HL-60/S4 treated with phorbol 12-myristate 13-acetate at 8.2 ng/mL for 4 days and 3 days (cell line): ENCODE results near the gene EFNB1.

Experiments used
- in situ Hi-C: fragments of 300-500 bp; cut with MboI; formaldehyde crosslinking; loops from 2 replicates; pipeline ENCODE4 v1.15.0; 2022; ENCODE audit warnings: low sequenced_read_pairs

Gene EFNB1

GRCh38 chrX:68827256-68827655 is 1.6 kb upstream of the EFNB1 start:
- in situ Hi-C loops: loop anchor here (25.0 kb wide), 1 partner anchor 90 kb away; no protein-coding TSS in a partner anchor

- in situ Hi-C loops: loop anchor here (25.0 kb wide), 1 partner anchor 91 kb away; no protein-coding TSS in a partner anchor
Observed at GRCh38 chrX:68827848-68828624, 785 bp upstream of the EFNB1 start.

GRCh38 chrX:68829582-68830418 is 979 bp downstream of the EFNB1 start:
- in situ Hi-C loops: loop anchor here (25.0 kb wide), 1 partner anchor 92 kb away; no protein-coding TSS in a partner anchor

DNA sequence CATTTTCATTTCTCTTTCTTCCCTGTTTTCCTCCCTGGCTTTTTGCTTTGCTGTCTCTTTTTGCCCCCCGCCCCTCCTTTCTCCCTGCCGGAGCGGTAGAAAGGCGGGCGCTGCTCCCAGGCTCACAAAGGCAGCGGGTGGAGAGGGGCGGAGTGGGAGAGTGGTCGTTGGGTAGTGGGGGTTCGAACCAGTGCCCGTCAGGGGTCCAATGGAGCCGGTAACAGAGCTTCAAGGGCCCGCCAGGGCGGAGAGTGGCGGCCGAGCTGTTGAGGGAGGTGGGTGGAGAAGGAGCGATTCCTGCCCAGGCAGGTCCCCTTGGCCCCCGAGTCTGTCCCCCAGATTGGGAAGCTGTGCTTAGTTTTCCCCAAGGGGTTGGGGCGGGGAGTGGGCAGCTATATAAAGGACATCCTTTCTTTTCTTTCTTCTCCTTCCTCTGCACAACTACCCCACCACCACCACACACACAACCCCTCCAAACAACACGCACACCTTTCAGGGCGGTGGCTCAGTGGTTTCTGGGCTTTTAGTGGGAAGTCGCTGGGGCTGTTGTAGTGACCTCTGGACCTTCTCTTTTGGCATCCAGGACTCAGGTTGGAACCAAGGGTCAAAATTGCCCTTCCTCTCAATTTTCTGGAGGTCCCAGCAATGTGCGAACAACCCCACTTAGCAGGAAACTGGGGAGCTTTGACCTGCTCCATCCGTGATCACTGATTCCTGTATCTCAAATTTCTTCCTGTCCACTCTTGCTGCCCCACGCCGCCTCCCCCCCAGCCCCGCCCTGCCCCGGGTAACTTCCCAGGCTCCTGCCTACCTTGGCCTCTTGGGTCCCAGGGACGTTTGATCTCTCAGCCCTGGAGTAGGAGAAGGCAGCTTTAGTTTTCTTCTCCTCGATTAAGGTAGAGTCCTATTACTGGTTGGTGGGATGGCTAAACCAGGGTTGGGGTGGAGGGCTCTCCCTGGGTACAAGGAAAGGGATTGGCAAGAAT is 1.9 kb downstream of the EFNB1 start:
- in situ Hi-C loops: loop anchor here (25.0 kb wide), 1 partner anchor 93 kb away; no protein-coding TSS in a partner anchor

GRCh38 chrX:68831405-68832100 is 2.7 kb downstream of the EFNB1 start:
- in situ Hi-C loops: loop anchor here (25.0 kb wide), 1 partner anchor 94 kb away; no protein-coding TSS in a partner anchor

GRCh38 chrX:68832101-68832416 is 3.2 kb downstream of the EFNB1 start:
- in situ Hi-C loops: loop anchor here (25.0 kb wide), 1 partner anchor 95 kb away; no protein-coding TSS in a partner anchor

GRCh38 chrX:68832516-68833447 is 4.0 kb downstream of the EFNB1 start:
- in situ Hi-C loops: loop anchor here (25.0 kb wide), 1 partner anchor 95 kb away; no protein-coding TSS in a partner anchor

DNA sequence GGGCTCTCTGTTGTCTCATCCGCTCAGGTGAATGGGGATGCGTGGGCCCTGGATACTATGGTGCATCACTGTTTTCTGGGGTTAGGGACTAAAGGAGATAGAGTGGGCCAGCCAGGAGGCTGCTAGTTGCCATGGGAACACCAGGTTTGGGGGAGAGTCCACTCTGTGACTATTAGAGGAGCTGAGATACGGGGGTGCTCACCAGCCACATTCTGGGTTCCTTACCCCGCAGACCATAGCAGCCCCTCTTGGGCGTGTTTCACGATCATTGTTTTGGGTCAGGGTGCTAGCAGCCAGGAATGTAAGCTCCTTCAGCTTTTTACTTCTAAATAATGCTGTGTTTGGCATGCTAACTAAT is 4.6 kb downstream of the EFNB1 start:
- in situ Hi-C loops: loop anchor here (25.0 kb wide), 1 partner anchor 96 kb away; no protein-coding TSS in a partner anchor

DNA sequence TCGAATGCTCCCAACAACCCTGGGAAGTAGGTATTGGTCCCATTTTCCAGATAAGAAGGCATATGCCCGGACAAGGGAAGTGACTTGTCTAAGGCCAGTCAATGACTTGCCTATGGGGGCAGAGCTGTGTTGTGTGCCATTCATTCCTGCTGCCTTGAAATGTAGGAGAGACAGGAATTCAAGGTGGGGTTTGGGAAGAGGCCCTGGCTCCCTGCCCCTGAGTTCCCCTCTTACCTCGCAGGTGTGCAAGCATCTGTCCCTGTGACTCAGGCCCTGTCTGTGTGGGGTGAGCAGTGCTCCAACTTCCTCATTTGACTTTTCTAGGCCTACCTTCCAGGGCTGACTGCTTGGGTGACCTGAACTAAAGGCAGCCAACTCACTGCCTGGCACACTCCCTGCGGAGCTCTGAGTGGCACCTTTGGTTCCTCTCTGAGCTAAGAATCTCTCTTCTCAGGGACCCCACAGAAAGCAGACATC is 5.1 kb downstream of the EFNB1 start:
- in situ Hi-C loops: loop anchor here (25.0 kb wide), 1 partner anchor 97 kb away; no protein-coding TSS in a partner anchor

GRCh38 chrX:68834371-68835103 is 5.7 kb downstream of the EFNB1 start:
- in situ Hi-C loops: loop anchor here (25.0 kb wide), 1 partner anchor 97 kb away; no protein-coding TSS in a partner anchor

GRCh38 chrX:68835104-68835442 is 6.3 kb downstream of the EFNB1 start:
- in situ Hi-C loops: loop anchor here (25.0 kb wide), 1 partner anchor 98 kb away; no protein-coding TSS in a partner anchor

- in situ Hi-C loops: loop anchor here (25.0 kb wide), 1 partner anchor 98 kb away; no protein-coding TSS in a partner anchor
Observed at GRCh38 chrX:68835468-68835867, 6.6 kb downstream of the EFNB1 start.

- in situ Hi-C loops: loop anchor here (25.0 kb wide), 1 partner anchor 100 kb away; no protein-coding TSS in a partner anchor
Observed at GRCh38 chrX:68837119-68837518, 8.3 kb downstream of the EFNB1 start.

- in situ Hi-C loops: loop anchor here (25.0 kb wide), 1 partner anchor 101 kb away; no protein-coding TSS in a partner anchor
Observed at GRCh38 chrX:68838571-68838910, 9.7 kb downstream of the EFNB1 start.

DNA sequence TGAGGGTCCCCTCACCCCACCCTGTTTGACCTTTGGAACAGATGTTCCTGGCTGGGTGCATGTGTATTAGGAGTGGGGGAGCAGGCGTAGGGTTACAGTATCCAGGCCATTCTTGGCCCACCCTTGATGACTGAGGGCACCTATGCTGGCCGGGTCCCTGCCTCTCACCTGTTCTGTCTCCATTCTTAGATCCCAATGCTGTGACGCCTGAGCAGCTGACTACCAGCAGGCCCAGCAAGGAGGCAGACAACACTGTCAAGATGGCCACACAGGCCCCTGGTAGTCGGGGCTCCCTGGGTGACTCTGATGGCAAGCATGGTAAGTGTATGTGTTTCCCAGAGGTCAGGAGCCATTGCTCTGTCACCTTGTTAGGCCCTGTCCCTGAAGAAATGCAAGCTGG is 10.9 kb downstream of the EFNB1 start:
- in situ Hi-C loops: loop anchor here (25.0 kb wide), 1 partner anchor 102 kb away; no protein-coding TSS in a partner anchor

DNA sequence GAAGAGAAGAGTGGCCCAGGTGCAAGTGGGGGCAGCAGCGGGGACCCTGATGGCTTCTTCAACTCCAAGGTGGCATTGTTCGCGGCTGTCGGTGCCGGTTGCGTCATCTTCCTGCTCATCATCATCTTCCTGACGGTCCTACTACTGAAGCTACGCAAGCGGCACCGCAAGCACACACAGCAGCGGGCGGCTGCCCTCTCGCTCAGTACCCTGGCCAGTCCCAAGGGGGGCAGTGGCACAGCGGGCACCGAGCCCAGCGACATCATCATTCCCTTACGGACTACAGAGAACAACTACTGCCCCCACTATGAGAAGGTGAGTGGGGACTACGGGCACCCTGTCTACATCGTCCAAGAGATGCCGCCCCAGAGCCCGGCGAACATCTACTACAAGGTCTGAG is 11.4 kb downstream of the EFNB1 start:
- in situ Hi-C loops: loop anchor here (25.0 kb wide), 1 partner anchor 103 kb away; no protein-coding TSS in a partner anchor

GRCh38 chrX:68841251-68842049 is 12.6 kb downstream of the EFNB1 start:
- in situ Hi-C loops: loop anchor here (25.0 kb wide), 1 partner anchor 104 kb away; no protein-coding TSS in a partner anchor
